Amniotic stem cell (primary cell): ENCODE data around the gene ADD2.
"Not testable (repeated sequence)": the region's sequence is repeated elsewhere in the genome, so short reads cannot be mapped to it uniquely, and the experiment has no call there.

Source experiments
- DNase-seq: peaks from one replicate; lab custom pipeline; 2025; lab: John Stamatoyannopoulos, UW

ADD2 gene

DNA sequence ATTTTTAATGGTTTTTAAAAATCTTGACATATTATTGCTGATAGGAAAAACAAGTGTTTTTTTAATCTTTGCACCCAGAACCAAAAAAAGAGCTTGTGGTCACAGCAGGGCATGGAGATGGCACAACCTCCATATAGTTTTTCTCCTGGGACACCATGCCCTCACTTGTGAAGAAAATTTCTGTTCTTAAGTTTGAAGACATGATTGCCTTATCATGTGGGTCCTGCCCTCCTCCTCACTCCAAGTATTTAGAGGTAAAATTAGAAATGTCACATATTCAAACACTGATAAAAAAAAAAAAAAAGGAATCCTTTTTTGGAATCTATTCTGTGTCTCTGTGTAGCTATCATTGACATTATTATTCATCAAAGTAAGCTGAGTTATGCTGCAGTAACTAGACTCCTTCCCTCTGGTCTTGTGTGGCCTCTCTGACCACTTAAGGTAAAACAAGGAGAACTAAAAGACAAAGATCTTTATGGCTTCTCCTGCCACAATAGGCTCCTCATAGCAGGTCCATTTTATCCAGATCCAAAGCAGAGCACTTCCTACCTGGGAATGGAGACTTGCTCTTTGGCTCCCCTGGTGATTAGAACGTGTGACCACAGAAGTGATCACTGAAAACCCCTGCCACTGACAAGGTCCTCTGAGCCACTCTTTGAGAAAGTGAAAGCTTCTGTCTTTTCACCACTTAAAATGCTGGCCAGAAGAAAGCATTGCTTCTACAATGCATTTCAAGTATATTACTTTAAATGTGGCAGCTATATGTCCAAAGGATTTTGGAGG, 19.8 kb downstream of the ADD2 start:
- DNase-seq, result no peak

DNA sequence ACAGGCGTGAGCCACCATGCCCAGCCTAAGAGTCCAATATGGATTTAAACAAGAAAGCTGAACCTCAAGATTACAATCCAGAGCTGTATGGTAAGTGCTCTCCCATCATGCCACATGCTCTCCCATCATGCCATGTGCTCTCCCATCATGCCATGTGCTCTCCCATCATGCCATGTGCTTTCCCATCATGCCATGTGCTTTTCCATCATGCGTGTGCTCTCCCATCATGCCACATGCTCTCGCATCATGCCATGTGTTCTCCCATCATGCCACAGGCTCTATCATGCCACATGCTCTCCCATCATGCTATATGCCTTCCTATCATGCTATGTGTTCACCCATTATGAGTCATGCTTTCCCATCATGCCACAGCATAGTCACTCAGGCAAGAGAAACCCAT, 20.7 kb downstream of the ADD2 start:
- DNase-seq, result no peak

DNA sequence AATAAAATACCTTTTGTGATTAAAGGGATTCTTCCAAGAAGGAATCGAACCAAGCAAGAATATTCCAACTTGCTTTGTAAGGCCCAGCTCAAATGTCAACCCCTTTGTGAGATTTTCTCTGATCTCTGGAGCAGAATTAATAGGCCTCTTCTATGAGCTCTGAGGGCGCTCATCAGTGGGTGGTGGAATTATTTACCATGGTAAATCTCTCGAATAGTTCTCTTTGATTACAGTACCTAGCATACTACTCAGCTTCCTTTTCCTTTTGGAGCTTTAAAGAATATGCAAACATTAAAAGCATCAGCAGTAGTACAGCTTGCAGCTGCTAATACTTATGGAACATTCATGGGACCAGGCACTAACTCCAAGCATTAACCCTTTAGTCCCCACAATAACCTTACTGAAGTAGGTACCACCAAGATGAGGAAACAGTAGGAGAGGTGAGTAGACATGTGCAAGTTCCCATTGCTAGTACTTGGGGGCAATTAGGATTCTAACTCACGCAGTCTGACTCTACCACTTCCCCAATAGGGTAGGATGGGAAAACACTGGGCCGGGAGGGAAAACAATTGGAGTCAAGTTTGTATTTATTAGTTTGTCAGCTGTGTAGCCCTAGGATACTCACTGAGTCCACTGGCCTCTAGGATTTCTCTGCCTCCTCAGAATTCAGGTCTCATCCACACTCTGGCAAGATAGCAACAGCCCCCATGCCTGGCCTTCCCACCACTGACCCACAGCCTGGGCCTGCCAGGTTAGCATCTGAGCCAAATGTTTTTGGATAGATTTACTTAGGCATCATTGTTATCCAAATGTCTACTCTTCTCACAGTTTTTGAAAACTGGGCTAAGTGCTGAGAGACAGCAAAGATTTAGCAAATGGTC, 21.7 kb downstream of the ADD2 start:
- no peak for DNase-seq

DNA sequence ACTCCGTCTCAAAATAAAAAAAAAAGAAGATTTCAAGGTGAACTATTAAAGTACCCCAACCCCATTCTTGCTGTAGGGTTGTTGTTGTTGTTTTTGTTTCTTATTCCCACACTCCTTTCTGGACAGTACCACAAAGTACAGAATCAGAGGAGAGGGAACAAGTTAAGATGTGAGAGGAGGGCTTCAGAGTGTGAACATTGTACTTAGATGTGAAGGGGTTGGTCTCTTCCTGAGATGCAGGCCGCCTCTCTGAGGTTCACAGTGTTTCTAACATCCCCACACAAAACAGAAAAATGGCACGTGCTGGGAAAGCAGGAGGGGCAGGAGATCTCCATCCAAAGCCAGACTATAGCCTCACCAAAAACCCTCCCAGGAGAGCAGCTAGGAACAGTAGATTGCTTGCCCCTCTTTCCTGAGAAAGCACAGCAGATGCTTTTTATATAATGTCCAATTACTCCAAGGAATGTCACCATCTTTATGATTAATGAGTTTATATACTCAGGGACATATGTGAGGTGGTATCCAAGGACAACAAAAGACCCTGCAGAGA, 22.6 kb downstream of the ADD2 start:
- no peak for DNase-seq

DNA sequence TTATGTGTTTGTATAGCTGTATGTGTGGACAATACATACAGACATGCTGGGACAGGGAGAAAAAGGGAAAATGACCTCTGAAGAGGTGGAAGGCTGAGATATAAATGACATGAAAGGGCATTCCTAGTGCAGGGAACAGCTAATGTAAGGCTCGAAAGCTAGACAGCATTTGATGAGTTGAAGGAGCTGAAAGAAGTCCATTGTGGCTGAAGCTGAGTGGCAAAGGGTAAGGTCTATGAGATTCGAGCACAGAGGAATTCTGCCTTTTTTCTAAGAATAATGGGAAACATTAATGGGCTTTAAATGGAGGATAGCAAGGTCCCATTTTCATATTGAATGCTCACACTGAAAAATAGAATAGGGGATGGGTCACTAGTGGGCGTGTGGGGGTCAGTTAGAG, 23.6 kb downstream of the ADD2 start:
- no peak for DNase-seq

DNA sequence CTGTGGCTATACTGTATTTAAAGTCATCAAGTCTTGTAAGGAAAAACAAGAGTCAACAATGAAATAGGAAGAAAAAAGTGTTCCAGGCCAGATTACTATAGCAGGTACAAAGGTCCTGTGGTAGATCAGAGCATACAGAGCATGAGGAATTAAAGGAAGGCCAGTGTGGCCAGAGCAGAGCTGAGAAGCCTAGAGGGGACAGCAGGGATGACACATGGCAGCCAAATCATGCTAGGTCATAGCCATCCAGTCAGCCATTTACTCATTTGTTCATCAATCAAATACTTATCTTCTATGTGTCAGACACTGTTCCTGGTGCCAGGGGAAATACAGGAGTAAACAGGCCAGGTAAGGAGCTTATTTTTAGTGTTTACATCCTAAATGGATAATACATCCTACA, 24.3 kb downstream of the ADD2 start:
- no peak for DNase-seq

DNA sequence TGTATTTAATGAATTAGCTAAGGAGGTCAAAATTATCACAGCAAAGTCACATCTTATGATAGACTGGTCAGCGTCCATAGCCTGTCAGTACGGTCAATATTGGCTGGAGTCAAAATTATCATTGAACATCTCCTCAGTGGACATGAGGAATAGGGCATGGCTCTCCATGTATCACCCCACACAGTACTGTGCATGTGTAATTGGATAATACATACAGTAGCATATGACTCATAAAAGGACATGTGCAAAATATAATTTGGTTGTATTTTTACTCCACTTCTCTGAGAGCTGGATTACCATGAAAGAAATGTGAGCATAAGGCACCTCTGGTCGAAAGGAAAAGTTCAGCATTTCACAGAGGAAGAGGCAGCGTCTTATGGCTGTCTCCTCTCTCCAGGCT, 24.9 kb downstream of the ADD2 start:
- DNase-seq, result no peak

DNA sequence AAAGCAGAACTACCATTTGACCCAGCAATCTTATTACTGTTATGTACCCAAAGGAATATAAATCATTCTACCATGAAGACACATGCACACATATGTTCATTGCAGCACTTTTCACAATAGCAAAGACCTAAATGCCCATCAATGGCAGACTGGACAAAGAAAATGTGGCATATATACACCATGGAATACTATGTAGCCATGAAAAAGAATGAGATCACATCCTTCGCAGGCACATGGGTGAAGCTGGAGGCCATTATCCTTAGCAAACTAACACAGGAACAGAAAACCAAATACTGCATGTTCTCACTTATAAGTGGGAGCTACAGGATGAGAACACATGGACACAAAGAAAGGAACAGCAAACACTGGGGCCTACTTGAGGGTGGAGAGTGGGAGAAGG, 28.5 kb downstream of the ADD2 start:
- not testable (repeated sequence) for DNase-seq

DNA sequence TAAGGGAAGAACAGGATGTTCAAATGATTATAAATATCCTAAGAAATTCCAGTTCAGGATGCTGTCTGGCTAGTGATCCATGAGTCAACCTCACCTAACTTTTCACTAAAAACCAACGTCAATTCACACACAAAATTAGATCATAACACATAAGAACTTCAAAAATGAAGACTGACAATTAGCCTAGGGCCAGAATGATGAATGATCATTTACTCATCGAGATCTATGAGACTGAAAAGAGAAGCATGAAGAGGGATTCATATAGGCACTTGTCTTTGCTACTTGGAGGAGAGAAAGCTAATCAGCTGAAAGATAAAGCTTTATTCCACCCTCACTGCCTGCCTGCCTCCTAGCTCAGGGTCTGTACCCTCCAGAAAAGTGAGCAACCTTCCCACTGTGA, 29.8 kb downstream of the ADD2 start:
- DNase-seq, result no peak

DNA sequence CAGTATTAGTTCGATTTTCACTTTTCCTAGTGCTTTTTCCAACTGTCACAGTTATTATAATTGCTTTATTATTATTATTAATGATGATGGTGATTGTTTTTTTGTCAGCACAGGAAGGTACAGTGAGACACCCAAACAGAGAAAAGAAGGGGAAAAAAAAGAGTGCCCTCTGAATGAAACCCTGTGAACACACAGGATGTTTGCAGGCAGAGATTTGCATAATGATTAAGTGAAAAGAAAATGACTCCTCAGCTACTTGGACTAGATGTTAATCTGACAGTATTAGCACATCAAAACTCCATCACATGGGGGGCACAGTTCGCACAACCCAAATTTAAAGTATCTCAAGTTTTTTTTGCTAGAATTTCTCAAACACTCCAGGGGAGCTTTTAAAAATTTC, 32.9 kb downstream of the ADD2 start:
- no peak for DNase-seq

DNA sequence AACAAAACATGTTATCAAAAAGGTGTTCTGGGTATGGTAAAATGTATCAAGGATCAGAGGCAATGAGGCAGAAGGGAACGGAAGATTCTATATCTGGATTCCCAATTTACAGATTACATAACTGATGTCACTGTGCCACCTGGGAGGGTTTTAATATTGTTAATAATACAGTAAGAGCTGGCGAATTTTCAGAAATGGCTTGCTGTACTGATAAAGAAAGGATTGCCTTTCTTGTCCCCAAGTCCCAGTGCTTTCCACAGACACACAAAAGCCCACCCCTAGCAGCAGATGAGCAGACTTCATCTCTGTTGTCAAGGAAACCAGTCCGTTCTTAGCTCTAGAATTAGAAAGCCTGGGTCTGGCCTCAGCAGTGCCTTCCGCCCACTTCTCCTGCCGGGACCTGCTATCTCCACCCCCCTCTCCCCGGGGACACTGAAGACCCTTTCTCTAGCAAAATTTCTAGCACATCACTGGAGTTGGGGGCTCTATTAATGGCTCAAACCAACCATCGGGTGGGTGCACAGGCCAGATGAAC, 34.3 kb downstream of the ADD2 start:
- no peak for DNase-seq

DNA sequence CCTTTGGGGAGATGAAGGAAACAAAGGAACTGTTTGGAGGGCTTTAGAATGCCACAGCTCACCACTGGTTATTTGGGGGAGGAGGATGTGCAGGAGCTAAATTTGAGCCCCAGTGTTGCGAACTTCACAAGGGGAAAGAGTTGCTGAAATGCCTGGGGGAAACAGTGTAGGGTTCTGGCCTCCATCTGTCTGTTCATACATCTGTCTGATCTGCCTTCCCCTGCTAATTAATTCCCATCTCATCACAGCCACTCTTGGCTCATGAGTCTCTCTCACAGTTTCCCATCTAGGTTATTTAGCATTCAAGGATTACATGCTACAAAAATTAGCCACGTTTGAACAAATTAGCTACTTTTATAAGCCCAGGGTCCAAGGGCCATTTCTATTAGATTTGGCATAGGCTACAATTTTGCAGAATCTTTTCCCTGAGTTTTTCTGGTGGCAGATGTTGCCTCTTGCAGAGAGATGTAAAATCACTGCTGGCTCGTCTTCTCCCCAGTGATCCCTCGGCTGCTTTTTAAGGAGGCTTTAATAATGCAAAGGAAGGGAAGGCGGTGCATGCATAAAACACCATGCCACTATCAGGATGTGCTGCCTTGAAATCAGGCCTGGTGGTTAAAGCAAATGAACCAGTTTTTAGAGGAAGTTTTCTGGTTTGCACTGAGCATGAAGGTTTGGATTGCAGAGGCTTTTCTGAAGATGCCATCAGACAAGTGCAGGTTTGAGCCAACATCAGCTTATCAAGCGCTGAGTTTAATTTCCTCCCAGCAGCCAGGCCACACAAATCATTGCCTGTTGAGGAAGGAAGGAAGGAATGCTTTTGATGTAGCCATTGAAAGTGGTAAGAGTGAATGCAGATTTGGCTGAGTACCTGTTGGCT, 35.0 kb downstream of the ADD2 start:
- no peak for DNase-seq

DNA sequence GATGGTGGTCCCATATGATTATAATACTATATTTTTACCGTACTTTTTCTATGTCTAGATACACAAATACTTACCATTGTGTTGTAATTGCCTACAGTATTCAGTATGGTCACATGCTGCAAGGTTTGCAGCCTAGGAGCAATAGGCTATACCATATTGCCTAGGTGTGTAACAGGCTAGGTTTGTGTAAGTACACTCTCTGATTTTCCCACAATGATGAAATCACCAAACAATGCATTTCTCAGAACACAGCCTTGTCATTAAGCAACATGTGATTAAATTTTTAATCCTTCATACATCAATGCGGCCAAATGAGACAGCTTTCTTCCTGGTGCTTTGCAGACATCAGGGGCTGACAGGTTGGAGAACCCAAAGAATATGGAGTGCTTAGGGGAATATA, 37.3 kb downstream of the ADD2 start:
- DNase-seq, result no peak

DNA sequence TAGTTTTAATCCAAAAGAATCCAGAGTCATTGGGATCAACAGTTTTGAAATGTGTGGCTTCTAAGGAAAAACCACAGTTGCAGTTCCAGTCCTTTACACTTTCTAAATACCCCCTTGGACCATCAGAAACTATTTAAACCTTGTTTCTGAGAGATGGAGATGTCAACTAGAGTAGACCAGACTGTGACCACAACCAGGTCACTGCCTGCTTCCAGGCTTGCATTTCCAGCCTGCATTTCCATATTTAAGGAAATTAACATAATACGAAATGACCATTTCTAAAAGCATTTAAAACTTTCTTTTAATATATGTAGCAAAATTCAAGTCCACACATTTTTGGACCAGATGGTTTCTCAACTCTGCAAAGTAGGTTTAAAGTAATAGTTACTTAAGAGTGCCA, 38.4 kb downstream of the ADD2 start:
- no peak for DNase-seq

DNA sequence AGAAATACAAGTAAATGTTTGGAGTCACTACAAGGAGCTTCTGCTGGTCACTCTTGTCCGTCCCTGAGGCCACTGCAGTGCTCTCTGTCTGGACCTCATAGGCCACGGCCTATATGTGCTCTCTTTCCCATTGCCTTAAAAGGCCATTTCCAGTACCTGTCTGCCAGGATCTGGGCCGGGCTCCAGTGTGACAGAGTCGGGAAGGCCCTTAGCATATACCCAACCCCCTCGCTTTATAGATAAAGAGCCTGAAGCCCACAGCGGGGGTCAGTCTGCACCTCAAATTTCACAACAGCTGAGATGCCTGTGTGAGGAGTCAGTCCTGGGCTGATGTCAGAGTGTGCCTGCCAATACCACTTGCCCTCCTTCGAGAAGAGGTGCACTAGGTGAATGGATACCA, 39.9 kb downstream of the ADD2 start:
- no peak for DNase-seq

DNA sequence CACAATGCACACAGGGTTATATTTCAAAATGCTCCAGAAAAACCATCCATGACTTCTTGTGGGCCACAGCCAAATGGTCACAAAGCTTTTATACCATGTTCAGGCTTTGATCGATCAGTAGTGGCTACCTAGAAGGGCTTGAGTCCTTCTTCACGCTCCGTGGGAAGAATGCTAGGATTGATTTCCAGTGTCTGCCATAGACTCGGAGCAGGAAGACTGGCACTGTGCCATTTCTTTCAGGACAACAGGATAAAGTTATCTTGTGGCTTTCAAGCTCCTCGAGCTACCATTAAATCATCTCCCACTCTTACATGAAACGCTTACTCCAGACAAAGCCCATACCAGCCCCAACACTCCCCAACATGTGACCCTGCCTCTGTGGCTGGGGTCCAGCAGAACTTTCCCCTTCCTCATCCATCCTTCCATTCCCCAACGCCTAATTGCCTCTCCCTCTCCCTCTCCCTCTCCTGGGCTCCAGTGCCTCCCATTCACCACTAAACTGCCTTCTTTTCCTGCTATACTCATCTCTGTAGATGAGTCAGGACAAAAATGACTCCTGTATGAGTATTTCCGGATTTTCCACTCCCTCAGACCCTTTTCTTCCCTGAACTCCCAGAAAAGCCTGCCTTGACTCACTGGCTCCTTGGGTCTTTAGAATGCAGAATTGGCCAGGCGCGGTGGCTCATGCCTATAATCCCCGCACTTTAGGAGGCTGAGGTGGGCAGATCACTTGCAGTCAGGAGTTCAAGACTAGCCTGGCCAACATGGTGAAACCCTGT, 40.9 kb downstream of the ADD2 start:
- DNase-seq, result no peak

DNA sequence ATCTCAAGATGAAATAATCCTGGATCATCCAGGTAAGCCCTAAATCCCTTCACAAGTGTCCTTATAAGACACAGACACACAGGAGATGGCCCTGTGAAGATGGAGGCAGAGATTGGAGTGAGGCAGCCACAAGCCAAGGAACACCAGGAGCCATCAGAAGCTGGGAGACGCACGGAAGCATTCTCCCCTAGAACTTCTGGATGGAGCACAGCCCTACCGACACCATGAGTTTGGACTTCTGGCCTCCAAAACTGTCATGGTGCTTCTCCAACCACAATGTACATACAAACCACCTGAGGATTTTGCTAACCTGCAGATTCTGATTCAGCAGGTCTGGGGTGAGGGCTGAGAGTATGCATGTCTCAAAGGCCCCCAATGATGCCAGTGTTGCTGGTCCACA, 42.5 kb downstream of the ADD2 start:
- DNase-seq, result no peak

DNA sequence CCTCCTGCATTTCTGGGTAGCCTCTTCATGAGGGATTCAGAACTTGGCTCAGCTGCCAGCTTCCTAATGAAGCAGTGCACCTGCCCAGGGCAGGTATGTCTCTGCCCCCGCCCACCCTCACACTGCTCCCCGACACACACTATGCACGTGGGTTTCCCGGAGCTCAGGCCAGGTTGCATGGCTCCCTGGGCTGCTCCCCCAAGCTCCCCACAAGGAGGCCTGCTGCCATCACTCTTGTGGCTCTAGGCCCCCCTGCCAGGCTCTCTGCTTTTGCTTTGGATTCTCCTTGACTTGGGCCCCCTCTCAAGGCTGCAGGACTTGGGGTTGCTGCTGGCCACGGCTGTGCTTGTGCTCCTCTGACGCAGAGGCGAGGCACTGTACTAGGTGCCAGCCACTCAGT, 43.6 kb downstream of the ADD2 start:
- DNase-seq, result no peak

DNA sequence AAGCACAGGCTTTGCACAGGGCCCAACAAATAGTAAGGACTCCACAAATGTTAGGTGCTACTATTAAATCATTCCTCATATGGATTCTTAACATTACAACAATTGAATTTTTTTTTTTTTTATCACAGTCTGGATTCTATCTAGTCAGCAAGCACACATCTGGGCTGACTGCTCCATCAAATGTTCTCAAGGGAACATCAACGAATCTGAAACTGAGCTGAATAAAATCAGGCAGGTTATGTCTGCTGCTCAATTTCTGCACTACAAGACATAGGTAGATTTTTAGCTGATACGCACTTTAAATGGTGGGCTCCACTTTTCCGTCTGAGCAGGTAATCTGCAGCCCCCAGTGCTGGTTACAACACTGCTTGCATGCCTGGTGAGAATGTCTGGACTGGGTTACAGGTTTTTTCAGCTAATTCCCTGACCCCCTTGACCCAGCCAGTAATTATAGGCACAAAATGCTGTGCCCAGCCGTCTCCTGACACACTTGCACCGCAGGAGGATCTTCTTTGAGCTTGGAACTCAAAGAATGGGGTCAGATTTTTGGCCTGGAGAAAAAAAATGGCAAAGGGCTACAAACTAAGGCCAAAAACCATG, 44.6 kb downstream of the ADD2 start:
- no peak for DNase-seq

DNA sequence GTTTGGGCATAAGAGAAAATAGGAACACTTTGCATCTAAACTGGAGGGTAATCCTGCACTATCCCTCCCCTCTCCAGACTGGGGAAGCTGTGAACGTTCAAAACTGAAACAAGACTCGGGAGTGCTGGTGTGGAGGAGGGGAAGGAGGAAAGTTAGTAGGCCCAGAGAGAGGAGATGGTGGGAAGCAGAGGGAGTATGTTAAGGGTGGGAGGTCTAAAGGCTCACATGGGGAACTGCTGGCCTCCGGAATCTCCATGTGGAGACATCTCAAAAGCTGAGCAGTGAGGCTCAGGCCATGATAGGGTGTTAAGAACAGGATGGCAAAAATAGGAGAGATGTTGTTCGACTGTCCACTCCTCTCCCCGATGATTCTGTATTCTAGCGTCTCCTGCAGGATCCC, 47.9 kb downstream of the ADD2 start:
- no peak for DNase-seq

DNA sequence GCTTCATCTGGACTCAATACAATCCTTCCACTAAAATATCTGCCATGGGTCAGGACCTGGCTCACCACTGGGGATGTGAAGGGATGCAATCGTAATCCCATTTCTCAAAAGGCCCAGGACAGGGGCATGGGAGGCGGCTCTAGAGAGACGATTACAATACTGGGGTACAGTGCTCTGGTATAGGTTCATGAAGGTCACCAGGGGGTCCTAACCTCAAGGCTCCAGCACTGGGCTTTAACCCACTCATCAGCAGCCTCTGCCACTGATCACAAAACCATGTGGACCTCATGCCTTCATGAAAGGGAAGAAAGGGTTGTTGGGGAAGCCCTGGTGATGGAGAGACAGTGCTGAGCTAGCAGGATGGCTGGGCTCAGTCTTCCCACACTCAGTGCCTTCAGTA, 48.8 kb downstream of the ADD2 start:
- no peak for DNase-seq
